Measurements from ENCODE around the gene PDCD4. TPM values are rescaled to one million over a fixed set of nuclear protein-coding genes. Genes with fewer than 3 reads are reported as not detected.

The PDCD4 gene
- total and polyA plus RNA-seq, 2 donors from 2014 or later = 57.7 to 75.9 TPM

GRCh38 chr10:110927461-110927860 lies 55.7 kb downstream of the PDCD4 start:
- no peak overlapping the region for H3K27ac ChIP-seq (ENCODE audit: low read depth in 2 of 2, low read length in 2 of 2)
- FAIRE-seq (no peak), DNase-seq (no peak)
- TF ChIP-seq, protein P1, sequence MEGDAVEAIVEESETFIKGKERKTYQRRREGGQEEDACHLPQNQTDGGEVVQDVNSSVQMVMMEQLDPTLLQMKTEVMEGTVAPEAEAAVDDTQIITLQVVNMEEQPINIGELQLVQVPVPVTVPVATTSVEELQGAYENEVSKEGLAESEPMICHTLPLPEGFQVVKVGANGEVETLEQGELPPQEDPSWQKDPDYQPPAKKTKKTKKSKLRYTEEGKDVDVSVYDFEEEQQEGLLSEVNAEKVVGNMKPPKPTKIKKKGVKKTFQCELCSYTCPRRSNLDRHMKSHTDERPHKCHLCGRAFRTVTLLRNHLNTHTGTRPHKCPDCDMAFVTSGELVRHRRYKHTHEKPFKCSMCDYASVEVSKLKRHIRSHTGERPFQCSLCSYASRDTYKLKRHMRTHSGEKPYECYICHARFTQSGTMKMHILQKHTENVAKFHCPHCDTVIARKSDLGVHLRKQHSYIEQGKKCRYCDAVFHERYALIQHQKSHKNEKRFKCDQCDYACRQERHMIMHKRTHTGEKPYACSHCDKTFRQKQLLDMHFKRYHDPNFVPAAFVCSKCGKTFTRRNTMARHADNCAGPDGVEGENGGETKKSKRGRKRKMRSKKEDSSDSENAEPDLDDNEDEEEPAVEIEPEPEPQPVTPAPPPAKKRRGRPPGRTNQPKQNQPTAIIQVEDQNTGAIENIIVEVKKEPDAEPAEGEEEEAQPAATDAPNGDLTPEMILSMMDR (IDR thresholded peaks at IDR 0.05; ENCODE audit: borderline replicate concordance, extremely low read depth, insufficient read depth) = no peak
- H3K27me3 ChIP-seq (ENCODE audit: control insufficient read depth, insufficient read depth, low read length) = no peaks in the 10 kb centered on the region
- H3K4me1 ChIP-seq (ENCODE audit: control insufficient read depth in 2 of 3, insufficient read depth in 2 of 3, low read depth in 1 of 3, low read length in 3 of 3) = peaks cover 0 to 6% (median 4%) of the 10 kb centered on the region in 3 donors
- H3K36me3 ChIP-seq (ENCODE audit: control insufficient read depth in 2 of 3, insufficient read depth in 3 of 3, low read length in 3 of 3) = no peaks in the 10 kb centered on the region
- H3K4me3 ChIP-seq (ENCODE audit: low read length in 3 of 3) = no peak overlapping the region
- no peak overlapping the region for H3K9ac ChIP-seq (ENCODE audit: low read length in 3 of 3)
- no peaks in the 10 kb centered on the region for H3K9me3 ChIP-seq (ENCODE audit: control insufficient read depth in 2 of 3, insufficient read depth in 1 of 3, low read length in 3 of 3)
- intact Hi-C loops (cut with DNase I) = no loop called here

GRCh38 chr10:110931769-110932381 lies 60.1 kb downstream of the PDCD4 start:
- H3K27me3 ChIP-seq (ENCODE audit: control insufficient read depth, insufficient read depth, low read length) = no peaks in the 10 kb centered on the region
- H3K4me1 ChIP-seq (ENCODE audit: control insufficient read depth in 2 of 3, insufficient read depth in 2 of 3, low read depth in 1 of 3, low read length in 3 of 3) = no peaks in the 10 kb centered on the region
- H3K36me3 ChIP-seq (ENCODE audit: control insufficient read depth in 2 of 3, insufficient read depth in 3 of 3, low read length in 3 of 3) = no peaks in the 10 kb centered on the region
- DNase-seq = no peak
- H3K9ac ChIP-seq (ENCODE audit: low read length in 3 of 3) = no peak overlapping the region
- intact Hi-C loops (cut with DNase I) = no loop called here
- H3K4me3 ChIP-seq (ENCODE audit: low read length in 3 of 3) = no peak overlapping the region
- H3K27ac ChIP-seq (ENCODE audit: low read depth in 2 of 2, low read length in 2 of 2) = no peak overlapping the region
- no peak for FAIRE-seq
- H3K9me3 ChIP-seq (ENCODE audit: control insufficient read depth in 2 of 3, insufficient read depth in 1 of 3, low read length in 3 of 3) = no peaks in the 10 kb centered on the region
- TF ChIP-seq, protein P1 (IDR thresholded peaks at IDR 0.05; ENCODE audit: borderline replicate concordance, extremely low read depth, insufficient read depth) = no peak

GRCh38 chr10:110932505-110933180 lies 60.9 kb downstream of the PDCD4 start:
- intact Hi-C loops (cut with DNase I) = no loop called here
- Histone ChIP-seq H3K36me3 (ENCODE audit: control insufficient read depth in 2 of 3, insufficient read depth in 3 of 3, low read length in 3 of 3) (no peaks in the 10 kb centered on the region), H3K9me3 (ENCODE audit: control insufficient read depth in 2 of 3, insufficient read depth in 1 of 3, low read length in 3 of 3) (no peaks in the 10 kb centered on the region), H3K27ac (ENCODE audit: low read depth in 2 of 2, low read length in 2 of 2) (no peak overlapping the region), H3K9ac (ENCODE audit: low read length in 3 of 3) (no peak overlapping the region), H3K27me3 (ENCODE audit: control insufficient read depth, insufficient read depth, low read length) (no peaks in the 10 kb centered on the region), H3K4me1 (ENCODE audit: control insufficient read depth in 2 of 3, insufficient read depth in 2 of 3, low read depth in 1 of 3, low read length in 3 of 3) (peaks cover 0 to 5% (median 0%) of the 10 kb centered on the region in 3 donors), H3K4me3 (ENCODE audit: low read length in 3 of 3) (no peak overlapping the region)
- DNase-seq (no peak), FAIRE-seq (peak; percentile 80)
- TF ChIP-seq, protein P1 (IDR thresholded peaks at IDR 0.05; ENCODE audit: borderline replicate concordance, extremely low read depth, insufficient read depth) = no peak
